Endothelial cell of umbilical vein (primary cell): ENCODE measurements around the gene ACOX3. TPM values are rescaled to one million over a fixed set of nuclear protein-coding genes. Genes with fewer than 3 reads are reported as not detected.

Source experiments
- BruUV-seq: library from RNA; stranded (reverse); fragments of 400-500 nt; replicated peaks from 2 replicates; lab custom pipeline; 2021; lab: Mats Ljungman, UMichigan
- CTCF ChIA-PET: fragments of 300-600, 350-600 bp; sonication (Branson Sonifier 250); formaldehyde crosslinking; loops from one replicate; lab custom pipeline; 2021; ENCODE audit warnings: antibody characterized with exemption, inconsistent platforms; lab: Charles Lee
- POLR2A ChIA-PET: fragments of 300-600, 350-600 bp; sonication (Branson Sonifier 250); formaldehyde crosslinking; loops from one replicate; lab custom pipeline; 2021; ENCODE audit warnings: antibody characterized with exemption, inconsistent platforms; lab: Charles Lee
- DNase-seq: peaks from one replicate; pipeline ENCODE4 v3.0.0-alpha.2; 2011; ENCODE audit warnings: low read depth, low spot score
- FAIRE-seq: peaks from 2 replicates; lab custom pipeline; 2011; peaks lifted over from hg19 to GRCh38; lab: Jason Lieb, UNC
- H2AFZ ChIP-seq: 2 replicates; pipeline ENCODE4 v1.6.0; 2012; ENCODE audit warnings: low read depth, low read length, control low read depth, inconsistent platforms
- H3K27ac ChIP-seq: 2 replicates; pipeline ENCODE4 v1.5.1; 2011; ENCODE audit warnings: low read depth, mild to moderate bottlenecking, control low read depth, low read length, moderate library complexity; ENCODE audit not compliant: insufficient read depth
- H3K27me3 ChIP-seq, 2 experiments: 2 replicates each; pipeline versions ENCODE4 v1.6.0 to v1.6.1; 2011; ENCODE audit warnings: low read length in 2 of 2, mixed read lengths in 1 of 2; ENCODE audit not compliant: control insufficient read depth in 2 of 2, insufficient read depth in 2 of 2
- H3K36me3 ChIP-seq, 2 experiments: 2 replicates in 1 of 2; 3 replicates in 1 of 2; pipeline ENCODE4 v1.5.1; 2011; ENCODE audit warnings: low read length in 2 of 2, mild to moderate bottlenecking in 1 of 2, moderate library complexity in 1 of 2; ENCODE audit not compliant: control insufficient read depth in 2 of 2, insufficient read depth in 2 of 2; ENCODE audit errors: extremely low read depth in 1 of 2
- H3K4me1 ChIP-seq: 3 replicates; pipeline ENCODE4 v1.5.1; 2011; ENCODE audit warnings: mild to moderate bottlenecking, low read length; ENCODE audit not compliant: control insufficient read depth, insufficient read depth; ENCODE audit errors: extremely low read depth
- H3K4me2 ChIP-seq: 2 replicates; pipeline ENCODE4 v1.6.1; 2011; ENCODE audit warnings: low read length, control low read depth, mixed read lengths; ENCODE audit not compliant: insufficient read depth
- H3K4me3 ChIP-seq, 3 experiments: fragments of 200-600 bp in 1 of 3; sonication (generic), shearing (Covaris generic) in 1 of 3; replicated peaks in 1 of 3; 2 replicates each; pipeline ENCODE4 v1.5.1; 2011 to 2016; ENCODE audit warnings: control low read depth in 3 of 3, low read length in 3 of 3, mild to moderate bottlenecking in 2 of 3, inconsistent platforms in 1 of 3, low read depth in 1 of 3, moderate library complexity in 1 of 3; ENCODE audit not compliant: insufficient read depth in 1 of 3
- H3K79me2 ChIP-seq: 2 replicates; pipeline ENCODE4 v1.6.0; 2012; ENCODE audit warnings: low read length, inconsistent platforms; ENCODE audit not compliant: control insufficient read depth, insufficient read depth
- H3K9ac ChIP-seq: replicated peaks from 2 replicates; pipeline ENCODE3; 2011; ENCODE audit warnings: low read length, control low read depth; ENCODE audit not compliant: insufficient read depth; ENCODE audit errors: extremely low read depth
- H3K9me1 ChIP-seq: replicated peaks from 3 replicates; pipeline ENCODE4 v1.6.0; 2011; ENCODE audit warnings: mild to moderate bottlenecking, low read length; ENCODE audit not compliant: control insufficient read depth, insufficient read depth; ENCODE audit errors: extremely low read depth
- H3K9me3 ChIP-seq: replicated peaks from 2 replicates; pipeline ENCODE4 v1.5.1; 2012; ENCODE audit warnings: low read length, inconsistent platforms; ENCODE audit not compliant: control insufficient read depth, insufficient read depth
- H4K20me1 ChIP-seq: replicated peaks from 2 replicates; pipeline ENCODE3; 2011; ENCODE audit warnings: mild to moderate bottlenecking, low read length; ENCODE audit not compliant: control insufficient read depth, insufficient read depth; ENCODE audit errors: extremely low read depth
- EZH2 ChIP-seq: IDR thresholded peaks from 2 replicates; pipeline ENCODE4 v1.6.1; 2012; ENCODE audit warnings: borderline replicate concordance, low read depth, mild to moderate bottlenecking, moderate library complexity, low read length, inconsistent platforms; ENCODE audit not compliant: severe bottlenecking
- FOS ChIP-seq: IDR thresholded peaks from 2 replicates; pipeline ENCODE4 v1.6.1; 2011; ENCODE audit warnings: mild to moderate bottlenecking, low read length, moderate library complexity, borderline replicate concordance; ENCODE audit not compliant: insufficient read depth
- GATA2 ChIP-seq: IDR thresholded peaks from 2 replicates; pipeline ENCODE4 v1.7.0; 2011; ENCODE audit warnings: low read depth, mild to moderate bottlenecking, moderate library complexity, mixed read lengths, low read length; ENCODE audit not compliant: insufficient read length, insufficient read depth
- JUN ChIP-seq: IDR thresholded peaks from 2 replicates; pipeline ENCODE4 v1.6.1; 2011; ENCODE audit warnings: borderline replicate concordance, low read depth; ENCODE audit not compliant: insufficient read length, insufficient read depth
- MYC ChIP-seq: IDR thresholded peaks from one replicate; pipeline ENCODE4 v1.6.1; 2011; ENCODE audit warnings: mild to moderate bottlenecking, low read depth, low read length
- POLR2A ChIP-seq: IDR thresholded peaks from 2 replicates; pipeline ENCODE4 v1.6.1; 2012; ENCODE audit warnings: low read depth, mild to moderate bottlenecking, control low read depth, low read length
- POLR2AphosphoS5 ChIP-seq: IDR thresholded peaks from 2 replicates; pipeline ENCODE4 v1.6.1; 2012; ENCODE audit warnings: low read depth, mild to moderate bottlenecking, control low read depth, low read length, moderate library complexity; ENCODE audit not compliant: insufficient read depth
- dilution Hi-C: fragments of 300-500 bp; cut with MboI; formaldehyde crosslinking; loops from one replicate; pipeline ENCODE4 v1.15.0; 2019; ENCODE audit warnings: low sequenced_read_pairs; ENCODE audit not compliant: extremely low pct_ligation_motif_present
- intact Hi-C: fragments of 100-400 bp; cut with micrococcal nuclease; formaldehyde crosslinking; loops from one replicate; pipeline ENCODE4 v1.10.0; 2022
- polyA plus RNA-seq, 4 experiments: library from polyadenylated mRNA; depleted of rRNA in 3 of 4; stranded (reverse) in 3 of 4; unstranded in 1 of 4; fragments of >200 nt; gene quantifications; 2 replicates each; pipeline versions ENCODE4 v1.2.1 to v1.2.3, GENCODE V29; 2011 to 2012; ENCODE audit warnings: missing spikeins in 1 of 4
- total RNA-seq: library from RNA; stranded (reverse); gene quantifications from 2 replicates; pipeline ENCODE4 v1.2.3, GENCODE V29; 2021
- TF ChIP-seq, protein P1 (sequence below), 2 donors: IDR thresholded peaks; 1 replicate in 1 of 2; 2 replicates in 1 of 2; pipeline ENCODE4 v1.5.1; 2011; ENCODE audit warnings: low read length in 2 of 2, mild to moderate bottlenecking in 2 of 2, moderate library complexity in 2 of 2, control low read depth in 1 of 2, inconsistent platforms in 1 of 2, low read depth in 1 of 2; ENCODE audit not compliant: insufficient read depth in 1 of 2; ENCODE audit errors: extremely low read depth in 1 of 2
- TF ChIP-seq, protein P2 (sequence below): IDR thresholded peaks from 2 replicates; pipeline ENCODE4 v1.6.1; 2011; ENCODE audit not compliant: insufficient read depth, insufficient read length

The ACOX3 gene
- total and polyA plus RNA-seq, 2 donors (not counting 3 experiments of a cell fraction or from before 2014, with no cell fraction given): 13.0 to 26.3 TPM

- no peaks in the 10 kb centered on the region for H3K36me3 ChIP-seq
- H3K27me3 ChIP-seq: no peaks in the 10 kb centered on the region
- no peaks in the 10 kb centered on the region for H3K9me1 ChIP-seq
- no TSS peak for BruUV-seq
- no peak for FAIRE-seq
- H3K27ac ChIP-seq: no peak overlapping the region
- no peak overlapping the region for H2AFZ ChIP-seq
- intact Hi-C loops (no loop called here), dilution Hi-C loops (no loop called here)
- no peak overlapping the region for H3K9ac ChIP-seq
- no peak overlapping the region for H3K4me2 ChIP-seq
- ChIA-PET CTCF (interaction anchor here (0.8 to 1.9 kb wide), 2 partner anchors 99 to 124 kb away, joined by 3 to 5 read pairs; no protein-coding TSS in a partner anchor), POLR2A (no interaction called here)
- H3K4me1 ChIP-seq: peaks cover 3% of the 10 kb centered on the region
- no peak for DNase-seq
- no peaks in the 10 kb centered on the region for H3K79me2 ChIP-seq
- H3K9me3 ChIP-seq: no peaks in the 10 kb centered on the region
- TF ChIP-seq EZH2: no peak
- TF ChIP-seq, protein P1, sequence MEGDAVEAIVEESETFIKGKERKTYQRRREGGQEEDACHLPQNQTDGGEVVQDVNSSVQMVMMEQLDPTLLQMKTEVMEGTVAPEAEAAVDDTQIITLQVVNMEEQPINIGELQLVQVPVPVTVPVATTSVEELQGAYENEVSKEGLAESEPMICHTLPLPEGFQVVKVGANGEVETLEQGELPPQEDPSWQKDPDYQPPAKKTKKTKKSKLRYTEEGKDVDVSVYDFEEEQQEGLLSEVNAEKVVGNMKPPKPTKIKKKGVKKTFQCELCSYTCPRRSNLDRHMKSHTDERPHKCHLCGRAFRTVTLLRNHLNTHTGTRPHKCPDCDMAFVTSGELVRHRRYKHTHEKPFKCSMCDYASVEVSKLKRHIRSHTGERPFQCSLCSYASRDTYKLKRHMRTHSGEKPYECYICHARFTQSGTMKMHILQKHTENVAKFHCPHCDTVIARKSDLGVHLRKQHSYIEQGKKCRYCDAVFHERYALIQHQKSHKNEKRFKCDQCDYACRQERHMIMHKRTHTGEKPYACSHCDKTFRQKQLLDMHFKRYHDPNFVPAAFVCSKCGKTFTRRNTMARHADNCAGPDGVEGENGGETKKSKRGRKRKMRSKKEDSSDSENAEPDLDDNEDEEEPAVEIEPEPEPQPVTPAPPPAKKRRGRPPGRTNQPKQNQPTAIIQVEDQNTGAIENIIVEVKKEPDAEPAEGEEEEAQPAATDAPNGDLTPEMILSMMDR (IDR thresholded peaks at IDR 0.05; ENCODE audit: extremely low read depth in 1 of 2, insufficient read depth in 1 of 2, low read depth in 1 of 2, low read length in 2 of 2): no peak
- H4K20me1 ChIP-seq: no peaks in the 10 kb centered on the region
- H3K4me3 ChIP-seq: no peak overlapping the region
Measured at GRCh38 chr4:8366601-8367000, 73.9 kb downstream of the ACOX3 start.

GRCh38 chr4:8365951-8366350 is 74.6 kb downstream of the ACOX3 start:
- Histone ChIP-seq H3K27me3 (no peaks in the 10 kb centered on the region), H2AFZ (no peak overlapping the region), H4K20me1 (no peaks in the 10 kb centered on the region), H3K4me1 (peaks cover 3% of the 10 kb centered on the region), H3K4me3 (no peak overlapping the region), H3K4me2 (no peak overlapping the region), H3K9me1 (no peaks in the 10 kb centered on the region), H3K9ac (no peak overlapping the region), H3K79me2 (no peaks in the 10 kb centered on the region), H3K27ac (no peak overlapping the region), H3K9me3 (no peaks in the 10 kb centered on the region), H3K36me3 (no peaks in the 10 kb centered on the region)
- no peak for DNase-seq
- CTCF ChIA-PET: no interaction called here
- dilution Hi-C loops: no loop called here
- intact Hi-C loops: no loop called here
- no peak for TF ChIP-seq POLR2AphosphoS5
- TF ChIP-seq EZH2: no peak
- no peak for TF ChIP-seq JUN
- TF ChIP-seq FOS: no peak
- TF ChIP-seq, protein P2, sequence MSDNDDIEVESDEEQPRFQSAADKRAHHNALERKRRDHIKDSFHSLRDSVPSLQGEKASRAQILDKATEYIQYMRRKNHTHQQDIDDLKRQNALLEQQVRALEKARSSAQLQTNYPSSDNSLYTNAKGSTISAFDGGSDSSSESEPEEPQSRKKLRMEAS: no peak
- no peak for TF ChIP-seq POLR2A
- TF ChIP-seq GATA2: no peak
- TF ChIP-seq, protein P1 (IDR thresholded peaks at IDR 0.05; ENCODE audit: extremely low read depth in 1 of 2, insufficient read depth in 1 of 2, low read depth in 1 of 2, low read length in 2 of 2): no peak
- no peak for TF ChIP-seq MYC
- FAIRE-seq: no peak
- POLR2A ChIA-PET: no interaction called here
- no TSS peak for BruUV-seq
